ENCODE results near the gene HSFY1.
"Not testable (repeated sequence)": the region's sequence is repeated elsewhere in the genome, so short reads cannot be mapped to it uniquely, and the experiment has no call there.

The HSFY1 gene

GRCh38 chrY:18546420-18546819, at the start of gene HSFY1:
Gene HSFY1, plus strand, starts transcription at chrY:18546720. Its CDS starts 68 bp downstream, at chrY:18546788.
- DNase-seq, result not testable (repeated sequence)

GRCh38 chrY:18504266-18504665, 42.3 kb upstream of the HSFY1 start:
- DNase-seq, result not testable (repeated sequence)

- DNase-seq, result not testable (repeated sequence)
These were observed 15.4 kb upstream of the HSFY1 start for GRCh38 chrY:18530995-18531655.

- DNase-seq, result not testable (repeated sequence)
These were observed 7.6 kb upstream of the HSFY1 start for GRCh38 chrY:18538952-18539351.

- DNase-seq, result not testable (repeated sequence)
These were observed 6.6 kb downstream of the HSFY1 start for GRCh38 chrY:18553132-18553531.

GRCh38 chrY:18565915-18566314, 19.4 kb downstream of the HSFY1 start:
- not testable (repeated sequence) for DNase-seq
